HEK293 (cell line): ENCODE measurements around the gene PRRT1.
A peak's percentile ranks its signal among the peaks of the same experiment; 100 is the strongest.
"Not testable (repeated sequence)": the region's sequence is repeated elsewhere in the genome, so short reads cannot be mapped to it uniquely, and the experiment has no call there.

Experiments used
- CTCF ChIA-PET: fragments of 350-600 bp; formaldehyde crosslinking; extraction: SDS; loops from one replicate; lab custom pipeline; 2021; ENCODE audit warnings: antibody characterized with exemption; lab: Yijun Ruan, JAX
- POLR2A ChIA-PET: fragments of 300-600 bp; formaldehyde crosslinking; extraction: SDS; loops from one replicate; lab custom pipeline; 2020; ENCODE audit warnings: antibody characterized with exemption, inconsistent platforms; lab: Yijun Ruan, JAX
- H3K27ac ChIP-seq: fragments of 200-500 bp; sonication (Bioruptor generic); 2 replicates; pipeline ENCODE4 v1.5.1; 2014; ENCODE audit warnings: low read depth, low read length, control low read depth, inconsistent platforms; ENCODE audit errors: extremely low read depth
- H3K36me3 ChIP-seq, 2 experiments: fragments of 200-500 bp in 1 of 2; sonication (Bioruptor generic) in 1 of 2; 1 replicate in 1 of 2; 2 replicates in 1 of 2; pipeline ENCODE4 v1.5.1; 2014 to 2017; ENCODE audit warnings: inconsistent platforms in 2 of 2, low read length in 2 of 2; ENCODE audit not compliant: control insufficient read depth in 2 of 2, insufficient read depth in 1 of 2
- H3K4me1 ChIP-seq: fragments of 200-500 bp; sonication (Bioruptor generic); 2 replicates; pipeline ENCODE4 v1.5.1; 2014; ENCODE audit warnings: mild to moderate bottlenecking, low read length, inconsistent platforms; ENCODE audit not compliant: control insufficient read depth, insufficient read depth
- H3K4me3 ChIP-seq: 2 replicates; pipeline ENCODE4 v1.5.1; 2011; ENCODE audit warnings: low read depth, mild to moderate bottlenecking, control low read depth, low read length, moderate library complexity
- H3K9me3 ChIP-seq: fragments of 200-500 bp; sonication (Bioruptor generic); 2 replicates; pipeline ENCODE4 v1.5.1; 2014; ENCODE audit warnings: low read depth, low read length, inconsistent platforms; ENCODE audit not compliant: control insufficient read depth, insufficient read depth
- ZNF121 ChIP-seq: fragments of 450-650 bp; formaldehyde crosslinking; IDR thresholded peaks from 2 replicates; pipeline ENCODE4 v1.5.1; 2016; ENCODE audit warnings: missing biosample characterization, missing genetic modification characterization
- ZNF146 ChIP-seq: fragments of 450-650 bp; formaldehyde crosslinking; IDR thresholded peaks from 2 replicates; pipeline ENCODE4 v1.5.1; 2016; ENCODE audit warnings: missing biosample characterization, missing genetic modification characterization
- ZNF211 ChIP-seq: fragments of 450-650 bp; formaldehyde crosslinking; IDR thresholded peaks from 2 replicates; pipeline ENCODE4 v1.5.1; 2016; ENCODE audit warnings: low read depth, missing biosample characterization, missing genetic modification characterization
- ZNF23 ChIP-seq: fragments of 450-650 bp; formaldehyde crosslinking; IDR thresholded peaks from 2 replicates; pipeline ENCODE4 v1.5.1; 2016; ENCODE audit warnings: missing biosample characterization, missing genetic modification characterization, borderline replicate concordance
- ZNF335 ChIP-seq: fragments of 450-650 bp; formaldehyde crosslinking; conservative IDR thresholded peaks from 2 replicates; pipeline ENCODE4 v1.5.1; 2016; ENCODE audit warnings: missing biosample characterization, missing genetic modification characterization
- TF ChIP-seq, protein P1 (sequence below): fragments of 450-650 bp; formaldehyde crosslinking; IDR thresholded peaks from 2 replicates; pipeline ENCODE4 v1.5.1; 2016; ENCODE audit warnings: missing biosample characterization, missing genetic modification characterization
- TF ChIP-seq, protein P2 (sequence below): fragments of 450-650 bp; formaldehyde crosslinking; IDR thresholded peaks from 2 replicates; pipeline ENCODE4 v1.5.1; 2017; ENCODE audit warnings: missing biosample characterization, missing genetic modification characterization
- TF ChIP-seq, protein P3 (sequence below): fragments of 450-650 bp; formaldehyde crosslinking; IDR thresholded peaks from 2 replicates; pipeline ENCODE4 v1.5.1; 2016; ENCODE audit warnings: missing biosample characterization, missing genetic modification characterization

Gene PRRT1

DNA sequence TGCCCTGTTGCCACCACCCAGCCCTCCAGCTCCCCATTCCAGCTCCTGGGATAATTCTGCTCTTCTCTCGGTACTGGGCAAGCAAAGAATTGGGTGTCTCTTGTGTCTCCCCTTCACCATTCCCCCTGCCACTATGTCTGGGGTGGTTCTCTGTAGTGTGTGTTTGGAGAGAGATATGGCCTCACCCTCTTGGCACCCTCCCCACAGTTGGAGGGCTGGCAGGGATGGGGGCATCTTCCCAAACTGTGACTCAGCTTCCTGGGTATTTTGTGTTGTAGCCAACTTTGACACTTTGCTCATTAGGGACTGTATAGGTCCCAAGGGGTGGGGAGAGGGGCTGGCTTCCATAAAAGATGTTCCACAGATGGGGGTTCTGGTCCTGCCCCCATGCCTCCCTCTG, 44.3 kb downstream of the PRRT1 start:
- ChIA-PET CTCF (interaction anchor here (1.5 to 5.9 kb wide), 2 partner anchors 10 to 13 kb away, joined by 4 to 45 read pairs; no protein-coding TSS in a partner anchor), POLR2A (interaction anchor here (0.9 kb wide), 1 partner anchor 12 kb away, joined by 3 read pairs; no protein-coding TSS in a partner anchor)
- H3K4me1 ChIP-seq = peaks cover 9% of the 10 kb centered on the region; the same call in 1 of the 2 replicates
- TF ChIP-seq, protein P1, sequence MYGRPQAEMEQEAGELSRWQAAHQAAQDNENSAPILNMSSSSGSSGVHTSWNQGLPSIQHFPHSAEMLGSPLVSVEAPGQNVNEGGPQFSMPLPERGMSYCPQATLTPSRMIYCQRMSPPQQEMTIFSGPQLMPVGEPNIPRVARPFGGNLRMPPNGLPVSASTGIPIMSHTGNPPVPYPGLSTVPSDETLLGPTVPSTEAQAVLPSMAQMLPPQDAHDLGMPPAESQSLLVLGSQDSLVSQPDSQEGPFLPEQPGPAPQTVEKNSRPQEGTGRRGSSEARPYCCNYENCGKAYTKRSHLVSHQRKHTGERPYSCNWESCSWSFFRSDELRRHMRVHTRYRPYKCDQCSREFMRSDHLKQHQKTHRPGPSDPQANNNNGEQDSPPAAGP (tag by site-specific recombination) = peak; percentile 94
- no peak for TF ChIP-seq ZNF211
- TF ChIP-seq, protein P2, sequence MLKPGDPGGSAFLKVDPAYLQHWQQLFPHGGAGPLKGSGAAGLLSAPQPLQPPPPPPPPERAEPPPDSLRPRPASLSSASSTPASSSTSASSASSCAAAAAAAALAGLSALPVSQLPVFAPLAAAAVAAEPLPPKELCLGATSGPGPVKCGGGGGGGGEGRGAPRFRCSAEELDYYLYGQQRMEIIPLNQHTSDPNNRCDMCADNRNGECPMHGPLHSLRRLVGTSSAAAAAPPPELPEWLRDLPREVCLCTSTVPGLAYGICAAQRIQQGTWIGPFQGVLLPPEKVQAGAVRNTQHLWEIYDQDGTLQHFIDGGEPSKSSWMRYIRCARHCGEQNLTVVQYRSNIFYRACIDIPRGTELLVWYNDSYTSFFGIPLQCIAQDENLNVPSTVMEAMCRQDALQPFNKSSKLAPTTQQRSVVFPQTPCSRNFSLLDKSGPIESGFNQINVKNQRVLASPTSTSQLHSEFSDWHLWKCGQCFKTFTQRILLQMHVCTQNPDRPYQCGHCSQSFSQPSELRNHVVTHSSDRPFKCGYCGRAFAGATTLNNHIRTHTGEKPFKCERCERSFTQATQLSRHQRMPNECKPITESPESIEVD (tag by site-specific recombination) = no peak
- no peak for TF ChIP-seq ZNF121 (tag by site-specific recombination)
- H3K36me3 ChIP-seq = peaks cover 0 to 6% of the 10 kb centered on the region in 2 experiments; a peak in 1 of 3 replicates
- H3K4me3 ChIP-seq = no peak overlapping the region
- H3K27ac ChIP-seq = no peak overlapping the region
- H3K9me3 ChIP-seq = no peaks in the 10 kb centered on the region

DNA sequence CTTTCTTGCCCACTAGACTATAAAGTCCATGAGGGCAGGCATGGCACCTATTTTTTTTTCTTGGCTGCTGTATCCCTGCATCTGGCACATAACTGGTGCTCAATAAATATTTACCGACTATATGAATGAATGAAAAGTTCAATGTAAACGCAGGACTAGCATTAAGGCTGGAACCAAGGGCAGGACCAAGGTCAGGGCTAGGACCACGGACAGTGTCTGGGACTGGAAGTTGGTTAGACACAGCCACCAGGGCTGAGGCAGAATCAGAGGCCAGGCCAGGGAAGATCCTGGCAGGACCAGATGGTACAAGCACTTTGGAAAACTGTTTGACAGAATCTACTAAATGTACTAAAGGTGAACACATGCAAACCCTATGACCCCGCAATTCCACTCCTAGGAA, 46.3 kb downstream of the PRRT1 start:
- TF ChIP-seq ZNF23 (tag by site-specific recombination) = no peak
- TF ChIP-seq, protein P3, sequence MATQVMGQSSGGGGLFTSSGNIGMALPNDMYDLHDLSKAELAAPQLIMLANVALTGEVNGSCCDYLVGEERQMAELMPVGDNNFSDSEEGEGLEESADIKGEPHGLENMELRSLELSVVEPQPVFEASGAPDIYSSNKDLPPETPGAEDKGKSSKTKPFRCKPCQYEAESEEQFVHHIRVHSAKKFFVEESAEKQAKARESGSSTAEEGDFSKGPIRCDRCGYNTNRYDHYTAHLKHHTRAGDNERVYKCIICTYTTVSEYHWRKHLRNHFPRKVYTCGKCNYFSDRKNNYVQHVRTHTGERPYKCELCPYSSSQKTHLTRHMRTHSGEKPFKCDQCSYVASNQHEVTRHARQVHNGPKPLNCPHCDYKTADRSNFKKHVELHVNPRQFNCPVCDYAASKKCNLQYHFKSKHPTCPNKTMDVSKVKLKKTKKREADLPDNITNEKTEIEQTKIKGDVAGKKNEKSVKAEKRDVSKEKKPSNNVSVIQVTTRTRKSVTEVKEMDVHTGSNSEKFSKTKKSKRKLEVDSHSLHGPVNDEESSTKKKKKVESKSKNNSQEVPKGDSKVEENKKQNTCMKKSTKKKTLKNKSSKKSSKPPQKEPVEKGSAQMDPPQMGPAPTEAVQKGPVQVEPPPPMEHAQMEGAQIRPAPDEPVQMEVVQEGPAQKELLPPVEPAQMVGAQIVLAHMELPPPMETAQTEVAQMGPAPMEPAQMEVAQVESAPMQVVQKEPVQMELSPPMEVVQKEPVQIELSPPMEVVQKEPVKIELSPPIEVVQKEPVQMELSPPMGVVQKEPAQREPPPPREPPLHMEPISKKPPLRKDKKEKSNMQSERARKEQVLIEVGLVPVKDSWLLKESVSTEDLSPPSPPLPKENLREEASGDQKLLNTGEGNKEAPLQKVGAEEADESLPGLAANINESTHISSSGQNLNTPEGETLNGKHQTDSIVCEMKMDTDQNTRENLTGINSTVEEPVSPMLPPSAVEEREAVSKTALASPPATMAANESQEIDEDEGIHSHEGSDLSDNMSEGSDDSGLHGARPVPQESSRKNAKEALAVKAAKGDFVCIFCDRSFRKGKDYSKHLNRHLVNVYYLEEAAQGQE (tag by site-specific recombination) = peak; percentile 99
- ChIA-PET CTCF (interaction anchor here (0.7 to 5.9 kb wide), 3 partner anchors 12 to 58 kb away, joined by 3 to 45 read pairs (median 5); no protein-coding TSS in a partner anchor), POLR2A (no interaction called here)
- Histone ChIP-seq H3K4me3 (no peak overlapping the region), H3K9me3 (no peaks in the 10 kb centered on the region), H3K4me1 (peaks cover 9% of the 10 kb centered on the region; the same call in 1 of the 2 replicates), H3K36me3 (no peaks in the 10 kb centered on the region), H3K27ac (no peak overlapping the region)

DNA sequence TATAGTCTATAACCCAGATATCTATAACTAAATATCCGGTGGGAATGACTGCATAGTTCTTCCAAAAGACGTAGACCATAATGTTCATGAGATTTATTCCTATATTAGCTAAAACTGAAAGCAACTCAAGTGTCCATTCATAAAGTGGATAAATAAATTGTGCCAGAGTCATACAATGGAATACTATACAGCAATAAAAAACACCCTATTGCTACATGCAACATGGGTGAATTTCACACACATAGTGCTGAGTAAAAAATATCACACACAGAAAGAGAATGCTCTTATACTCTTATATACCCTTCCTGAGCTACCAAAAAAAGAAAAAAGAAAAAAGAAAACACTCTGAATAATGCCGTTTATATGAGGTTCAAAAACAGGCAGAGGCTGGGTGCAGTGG, 49.5 kb downstream of the PRRT1 start:
- no peaks in the 10 kb centered on the region for H3K36me3 ChIP-seq
- ChIA-PET POLR2A (interaction anchor here (0.8 kb wide), 1 partner anchor 26 kb away, joined by 3 read pairs; the partner anchor contains the start of gene ATF6B), CTCF (interaction anchor here (1.1 to 3.2 kb wide), 3 partner anchors 11 to 54 kb away, joined by 3 to 13 read pairs (median 8); no protein-coding TSS in a partner anchor)
- no peaks in the 10 kb centered on the region for H3K4me1 ChIP-seq
- H3K4me3 ChIP-seq = no peak overlapping the region
- no peak for TF ChIP-seq ZNF335
- TF ChIP-seq ZNF146 (tag by site-specific recombination) = peak; percentile 85
- H3K27ac ChIP-seq = no peak overlapping the region
- H3K9me3 ChIP-seq = no peaks in the 10 kb centered on the region

DNA sequence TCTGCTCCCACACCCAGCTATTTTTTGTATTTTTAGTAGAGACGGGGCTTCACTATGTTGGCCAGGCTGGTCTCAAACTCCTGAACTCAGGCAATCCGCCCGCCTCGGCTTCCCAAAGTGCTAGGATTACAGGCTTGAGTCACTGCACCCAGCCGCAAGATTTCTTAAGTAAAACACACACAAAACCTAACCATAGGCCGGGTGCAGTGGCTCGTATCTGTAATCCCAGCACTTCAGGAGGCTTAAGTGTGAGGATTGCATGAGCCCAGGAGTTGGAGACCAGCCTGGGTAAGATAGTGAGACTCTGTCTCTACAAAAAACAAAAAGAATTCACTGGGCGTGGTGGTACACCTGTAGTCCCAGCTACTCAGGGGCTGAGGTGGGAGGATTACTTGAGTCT, 51.5 kb downstream of the PRRT1 start:
- CTCF ChIA-PET = interaction anchor here (0.6 to 1.8 kb wide), 3 partner anchors 18 to 52 kb away, joined by 3 to 12 read pairs (median 3); no protein-coding TSS in a partner anchor
- POLR2A ChIA-PET = interaction anchor here (0.7 to 1.1 kb wide), 3 partner anchors 9 to 95 kb away, joined by 3 to 8 read pairs (median 4); partner anchors contain the start of gene TNXB

More for the DNA sequence above, 51.5 kb downstream of the PRRT1 start:
- H3K36me3 ChIP-seq, H3K9me3 ChIP-seq, H3K4me3 ChIP-seq, H3K27ac ChIP-seq, H3K4me1 ChIP-seq: not testable (repeated sequence)
